ENCODE data around the gene QSOX2. TPM values are rescaled to one million over a fixed set of nuclear protein-coding genes. Genes with fewer than 3 reads are reported as not detected.

Gene QSOX2
- total RNA-seq, 1 donor from 2014 or later = 24.9 TPM

DNA sequence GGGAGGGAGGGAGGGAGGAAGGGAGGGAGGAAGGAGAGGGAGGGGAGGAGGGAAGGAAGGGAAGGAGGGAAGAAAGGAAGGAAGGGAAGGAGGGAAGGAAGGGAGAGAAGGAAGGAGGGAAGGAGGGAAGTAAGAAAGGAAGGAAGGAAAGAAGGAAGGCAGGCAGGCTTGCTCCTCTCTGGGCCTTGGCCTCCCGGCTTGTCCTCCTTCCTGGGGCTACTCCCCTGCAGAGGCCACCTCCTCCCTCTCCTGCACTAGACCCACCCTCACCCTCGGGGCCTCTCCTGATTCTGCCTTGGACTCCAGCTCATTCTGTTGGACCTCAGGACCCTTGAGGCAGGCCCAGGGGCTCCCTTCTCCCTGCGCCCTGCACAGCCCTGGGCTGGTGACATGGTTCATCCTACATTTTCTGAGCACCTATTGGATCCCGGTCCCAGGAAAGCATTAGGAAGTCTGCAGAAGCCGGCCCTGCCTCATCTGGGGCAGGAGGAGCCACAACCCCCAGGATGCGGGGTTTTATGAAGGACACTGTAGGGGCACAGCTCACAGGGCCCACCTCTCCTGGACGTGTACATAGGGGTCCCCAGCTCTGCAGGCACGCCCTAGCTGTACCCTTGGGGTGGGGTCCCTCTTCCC is 63.7 kb downstream of the QSOX2 start:
- H3K27ac Mint-ChIP-seq = no peak overlapping the region
- H3K36me3 Mint-ChIP-seq (ENCODE audit: low read depth) = no peaks in the 10 kb centered on the region
- no peaks in the 10 kb centered on the region for H3K9me3 Mint-ChIP-seq
- DNase-seq (ENCODE audit: low spot score) = no peak
- no peaks in the 10 kb centered on the region for H3K4me1 Mint-ChIP-seq (ENCODE audit: low read depth)
- intact Hi-C loops (cut with micrococcal nuclease) = no loop called here
- H3K4me3 Mint-ChIP-seq (ENCODE audit: low read depth) = no peak overlapping the region
- peaks cover 6% of the 10 kb centered on the region for H3K27me3 Mint-ChIP-seq (ENCODE audit: low read depth)

DNA sequence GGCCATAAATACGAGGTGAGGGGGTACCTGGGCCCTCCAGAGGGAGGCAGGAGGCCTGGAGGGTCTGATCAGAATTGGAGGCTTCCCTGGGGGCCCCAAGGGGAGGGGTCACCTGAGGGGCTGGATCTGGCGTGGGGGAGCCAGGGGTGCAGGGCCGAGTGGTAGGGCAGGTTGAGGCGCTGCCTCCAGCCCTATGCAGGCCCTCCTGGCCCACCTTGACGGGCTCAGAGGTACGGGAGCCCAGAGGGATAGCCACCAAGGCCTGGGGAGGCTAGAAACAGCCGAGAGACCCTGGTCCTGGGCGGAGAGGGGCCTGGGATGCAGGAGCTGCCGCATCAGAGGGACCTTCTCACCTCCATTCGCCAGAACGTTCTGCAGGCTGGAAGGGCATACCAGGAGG is 65.0 kb downstream of the QSOX2 start:
- intact Hi-C loops (cut with micrococcal nuclease) = no loop called here

DNA sequence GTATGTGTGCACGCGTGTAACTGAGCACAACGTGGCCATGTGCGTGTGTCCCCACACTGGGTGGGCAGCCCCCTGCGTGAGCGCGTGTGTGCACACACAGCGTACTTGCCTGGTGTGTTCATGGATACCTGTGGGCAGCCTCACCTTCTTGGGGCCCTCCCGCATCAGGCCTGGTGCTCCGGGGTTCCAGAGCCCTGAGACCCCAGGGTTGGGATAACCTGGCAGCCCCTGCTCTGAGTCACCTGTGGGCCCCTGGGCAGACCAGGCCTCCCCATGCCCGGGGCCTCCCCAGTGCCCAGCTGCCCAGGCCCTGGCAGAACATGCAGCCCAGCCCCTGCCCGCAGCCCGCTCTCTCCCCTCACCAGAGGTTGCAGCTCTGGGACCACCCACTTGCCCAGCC is 65.9 kb downstream of the QSOX2 start:
- DNase-seq (ENCODE audit: low spot score) = no peak
- Mint-ChIP-seq H3K4me3 (ENCODE audit: low read depth) (no peak overlapping the region), H3K36me3 (ENCODE audit: low read depth) (no peaks in the 10 kb centered on the region), H3K27ac (no peak overlapping the region), H3K9me3 (no peaks in the 10 kb centered on the region), H3K27me3 (ENCODE audit: low read depth) (peaks cover 2% of the 10 kb centered on the region), H3K4me1 (ENCODE audit: low read depth) (no peaks in the 10 kb centered on the region)
- intact Hi-C loops (cut with micrococcal nuclease) = no loop called here

More for the DNA sequence above, 65.0 kb downstream of the QSOX2 start:
- no peak overlapping the region for H3K27ac Mint-ChIP-seq
- no peak for DNase-seq (ENCODE audit: low spot score)
- no peaks in the 10 kb centered on the region for H3K4me1 Mint-ChIP-seq (ENCODE audit: low read depth)
- peaks cover 6% of the 10 kb centered on the region for H3K27me3 Mint-ChIP-seq (ENCODE audit: low read depth)
- H3K4me3 Mint-ChIP-seq (ENCODE audit: low read depth) = no peak overlapping the region
- H3K36me3 Mint-ChIP-seq (ENCODE audit: low read depth) = no peaks in the 10 kb centered on the region
- H3K9me3 Mint-ChIP-seq = no peaks in the 10 kb centered on the region

DNA sequence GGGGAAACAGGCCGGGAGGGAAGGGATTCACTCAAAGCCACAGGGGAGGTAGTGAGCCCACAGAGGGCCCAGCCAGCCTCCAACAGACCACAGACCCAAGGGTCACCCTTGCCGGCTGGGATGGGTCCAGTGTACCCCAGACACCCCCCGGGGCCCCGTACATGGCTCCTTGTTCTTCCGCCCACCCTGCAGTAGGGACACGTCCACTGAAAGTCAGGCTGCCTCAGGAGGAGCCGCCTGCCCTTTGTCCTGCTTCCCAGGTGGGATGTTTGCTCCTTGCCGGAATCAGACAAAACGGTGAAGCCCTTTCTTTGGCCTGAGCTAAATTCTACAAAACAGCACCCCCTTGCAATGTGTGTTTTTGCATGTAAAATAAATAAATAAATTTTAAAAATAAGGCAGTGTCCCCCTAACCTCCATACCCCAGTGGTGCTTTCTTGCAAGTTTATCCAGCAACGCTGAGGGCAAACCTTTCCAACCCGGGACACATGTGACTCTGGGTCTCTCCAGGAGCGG is 66.5 kb downstream of the QSOX2 start:
- Mint-ChIP-seq H3K27ac (no peak overlapping the region), H3K4me1 (ENCODE audit: low read depth) (no peaks in the 10 kb centered on the region), H3K4me3 (ENCODE audit: low read depth) (no peak overlapping the region), H3K27me3 (ENCODE audit: low read depth) (no peaks in the 10 kb centered on the region), H3K9me3 (no peaks in the 10 kb centered on the region), H3K36me3 (ENCODE audit: low read depth) (no peaks in the 10 kb centered on the region)
- no peak for DNase-seq (ENCODE audit: low spot score)
- intact Hi-C loops (cut with micrococcal nuclease) = no loop called here

DNA sequence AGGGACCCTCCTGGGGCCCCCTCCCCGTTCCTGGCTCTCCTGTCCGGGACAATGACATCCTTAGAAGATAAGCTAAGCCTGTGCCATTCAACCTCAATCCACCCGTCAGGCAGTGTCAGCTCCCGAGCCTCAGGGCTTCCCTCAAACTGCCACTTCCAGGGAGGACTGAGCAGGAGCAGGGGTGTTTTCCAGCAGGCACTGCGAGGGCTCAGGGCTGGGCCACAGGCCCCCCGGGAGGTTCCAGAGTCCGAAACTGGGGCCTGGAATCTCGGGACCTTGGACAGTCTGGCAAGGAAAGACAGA is 66.9 kb downstream of the QSOX2 start:
- H3K4me3 Mint-ChIP-seq (ENCODE audit: low read depth) = no peak overlapping the region
- intact Hi-C loops (cut with micrococcal nuclease) = no loop called here
- no peaks in the 10 kb centered on the region for H3K4me1 Mint-ChIP-seq (ENCODE audit: low read depth)
- DNase-seq (ENCODE audit: low spot score) = no peak
- H3K36me3 Mint-ChIP-seq (ENCODE audit: low read depth) = no peaks in the 10 kb centered on the region
- H3K27me3 Mint-ChIP-seq (ENCODE audit: low read depth) = no peaks in the 10 kb centered on the region
- H3K27ac Mint-ChIP-seq = no peak overlapping the region
- H3K9me3 Mint-ChIP-seq = no peaks in the 10 kb centered on the region

DNA sequence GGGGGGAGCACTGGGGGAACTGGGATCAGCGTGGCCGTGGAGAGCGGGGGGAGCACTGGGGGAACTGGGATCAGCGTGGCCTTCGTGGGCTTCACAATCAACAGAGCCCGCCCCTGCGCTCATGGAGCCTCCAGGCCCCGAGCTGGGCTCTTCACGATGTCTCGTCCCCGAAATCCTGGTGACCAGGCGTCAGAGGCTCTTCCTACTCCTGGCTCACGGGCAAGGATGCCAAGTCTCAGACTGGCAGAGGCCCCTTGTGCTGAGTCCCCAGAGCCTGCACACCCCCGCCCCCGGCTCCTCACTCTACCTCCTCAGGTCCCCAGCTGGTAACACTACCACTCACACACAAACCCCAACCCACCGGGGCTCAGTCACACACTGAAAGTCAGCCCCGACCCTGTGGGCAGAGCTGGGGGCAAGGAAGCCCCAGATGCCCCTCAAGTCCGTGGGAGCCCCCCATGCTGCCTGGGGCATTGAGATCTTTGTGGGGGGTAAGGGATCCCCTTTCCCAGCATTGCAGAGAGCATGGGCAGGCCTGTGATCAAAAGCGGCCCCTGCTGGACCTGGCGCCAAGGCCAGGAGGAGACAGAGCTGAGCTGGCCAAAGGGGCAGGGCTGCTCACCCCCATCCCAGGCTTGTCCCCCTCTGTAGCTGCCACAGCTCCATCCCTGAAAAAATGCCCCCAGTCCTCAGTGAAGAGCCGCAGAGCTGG is 67.4 kb downstream of the QSOX2 start:
- Mint-ChIP-seq H3K4me3 (ENCODE audit: low read depth) (no peak overlapping the region), H3K27ac (no peak overlapping the region), H3K9me3 (no peaks in the 10 kb centered on the region), H3K36me3 (ENCODE audit: low read depth) (no peaks in the 10 kb centered on the region), H3K27me3 (ENCODE audit: low read depth) (no peaks in the 10 kb centered on the region), H3K4me1 (ENCODE audit: low read depth) (no peaks in the 10 kb centered on the region)
- no peak for DNase-seq (ENCODE audit: low spot score)
- intact Hi-C loops (cut with micrococcal nuclease) = no loop called here

DNA sequence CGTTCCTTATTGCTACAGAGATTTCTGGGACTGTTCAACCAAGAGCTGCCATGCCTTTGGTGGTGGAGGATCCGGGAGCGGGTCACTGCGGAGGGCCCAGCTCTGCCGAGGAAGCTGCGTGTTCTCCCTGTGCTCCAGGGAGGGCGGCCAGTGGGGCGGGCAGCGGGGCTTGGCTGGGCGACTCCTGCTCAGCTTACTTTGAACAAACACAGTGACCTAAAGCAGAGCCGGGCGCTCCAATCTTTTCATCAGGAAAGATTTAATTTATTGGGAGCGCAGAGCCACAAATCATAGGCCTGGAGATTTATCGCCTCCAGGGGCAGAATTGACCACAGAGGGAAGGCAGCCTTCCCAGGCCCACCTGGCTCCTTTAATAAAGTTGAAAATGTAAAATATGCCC is 68.4 kb downstream of the QSOX2 start:
- H3K4me3 Mint-ChIP-seq (ENCODE audit: low read depth) = no peak overlapping the region
- H3K4me1 Mint-ChIP-seq (ENCODE audit: low read depth) = no peaks in the 10 kb centered on the region
- DNase-seq (ENCODE audit: low spot score) = no peak
- no peaks in the 10 kb centered on the region for H3K9me3 Mint-ChIP-seq
- intact Hi-C loops (cut with micrococcal nuclease) = no loop called here
- H3K27me3 Mint-ChIP-seq (ENCODE audit: low read depth) = no peaks in the 10 kb centered on the region
- H3K36me3 Mint-ChIP-seq (ENCODE audit: low read depth) = no peaks in the 10 kb centered on the region
- H3K27ac Mint-ChIP-seq = no peak overlapping the region

DNA sequence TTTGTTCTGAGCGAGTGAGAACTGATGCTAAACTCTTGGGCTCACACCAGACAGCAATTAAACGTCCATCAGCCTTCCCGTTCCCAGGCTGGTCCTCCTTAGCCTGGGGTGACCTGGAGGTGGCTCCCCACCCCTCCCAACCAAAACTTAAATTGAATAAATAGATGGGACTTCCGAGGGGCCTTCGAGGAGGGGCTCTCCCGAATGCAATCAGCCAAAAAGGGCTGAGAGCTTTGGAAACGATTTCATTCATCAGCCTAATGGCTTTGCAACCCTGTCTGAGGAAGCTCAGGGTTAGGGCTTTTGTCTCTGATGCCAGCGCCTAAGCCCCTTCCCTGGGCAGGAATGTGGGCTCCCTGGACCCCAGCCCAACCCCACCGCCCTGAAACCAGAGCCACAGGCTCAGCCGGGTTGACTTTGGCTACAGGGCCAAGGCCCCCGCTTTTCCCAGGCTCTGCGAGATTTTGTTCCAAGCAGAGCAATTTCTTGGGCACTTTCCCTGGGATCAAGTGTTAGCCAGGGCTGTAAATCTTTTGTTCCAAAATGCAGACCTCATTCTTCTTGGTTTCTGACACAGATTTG is 69.9 kb downstream of the QSOX2 start:
- Mint-ChIP-seq H3K27me3 (ENCODE audit: low read depth) (no peaks in the 10 kb centered on the region), H3K4me3 (ENCODE audit: low read depth) (no peak overlapping the region), H3K36me3 (ENCODE audit: low read depth) (no peaks in the 10 kb centered on the region), H3K9me3 (no peaks in the 10 kb centered on the region), H3K4me1 (ENCODE audit: low read depth) (no peaks in the 10 kb centered on the region), H3K27ac (no peak overlapping the region)
- DNase-seq (ENCODE audit: low spot score) = no peak
- intact Hi-C loops (cut with micrococcal nuclease) = no loop called here

DNA sequence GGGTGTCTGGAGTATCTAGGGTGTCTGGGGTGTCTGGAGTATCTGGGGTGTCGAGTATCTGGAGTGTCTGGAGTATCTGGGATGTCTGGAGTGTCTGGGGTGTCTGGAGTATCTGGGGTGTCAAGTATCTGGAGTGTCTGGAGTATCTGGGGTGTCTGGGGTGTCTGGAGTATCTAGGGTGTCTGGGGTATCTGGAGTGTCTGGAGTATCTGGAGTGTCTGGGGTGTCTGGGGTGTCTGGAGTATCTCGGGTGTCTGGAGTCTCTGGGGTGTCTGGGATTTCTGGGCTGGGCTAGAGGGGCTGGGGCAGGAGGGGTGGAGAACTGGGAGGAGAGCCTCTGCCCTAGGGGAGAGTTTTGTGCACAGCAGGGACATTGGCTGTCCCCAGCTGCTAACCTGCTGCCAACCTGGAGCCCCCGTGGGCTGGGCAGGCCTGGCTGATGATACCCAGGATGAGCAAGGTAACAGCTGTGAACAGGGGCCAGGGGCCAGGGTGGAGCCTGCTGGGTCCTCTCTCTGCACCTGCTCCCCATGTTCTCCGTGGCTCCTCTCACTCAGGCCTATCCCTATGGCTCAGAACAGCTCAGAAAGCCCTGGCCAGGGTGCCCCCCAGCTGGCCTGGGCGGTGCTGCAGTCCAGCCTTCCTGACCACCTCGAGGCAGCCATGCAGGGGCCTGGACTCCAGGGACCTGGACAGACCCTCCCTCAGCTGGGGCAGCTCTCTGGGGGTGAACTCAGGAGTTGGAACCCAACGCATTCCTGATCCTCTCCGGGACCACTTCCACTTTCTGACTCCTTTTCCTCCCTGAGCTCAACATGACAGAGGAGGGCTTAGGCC is 70.6 kb downstream of the QSOX2 start:
- Mint-ChIP-seq H3K4me3 (ENCODE audit: low read depth) (no peak overlapping the region), H3K27ac (no peak overlapping the region), H3K36me3 (ENCODE audit: low read depth) (no peaks in the 10 kb centered on the region), H3K4me1 (ENCODE audit: low read depth) (no peaks in the 10 kb centered on the region), H3K27me3 (ENCODE audit: low read depth) (no peaks in the 10 kb centered on the region), H3K9me3 (no peaks in the 10 kb centered on the region)
- no peak for DNase-seq (ENCODE audit: low spot score)
- intact Hi-C loops (cut with micrococcal nuclease) = no loop called here

DNA sequence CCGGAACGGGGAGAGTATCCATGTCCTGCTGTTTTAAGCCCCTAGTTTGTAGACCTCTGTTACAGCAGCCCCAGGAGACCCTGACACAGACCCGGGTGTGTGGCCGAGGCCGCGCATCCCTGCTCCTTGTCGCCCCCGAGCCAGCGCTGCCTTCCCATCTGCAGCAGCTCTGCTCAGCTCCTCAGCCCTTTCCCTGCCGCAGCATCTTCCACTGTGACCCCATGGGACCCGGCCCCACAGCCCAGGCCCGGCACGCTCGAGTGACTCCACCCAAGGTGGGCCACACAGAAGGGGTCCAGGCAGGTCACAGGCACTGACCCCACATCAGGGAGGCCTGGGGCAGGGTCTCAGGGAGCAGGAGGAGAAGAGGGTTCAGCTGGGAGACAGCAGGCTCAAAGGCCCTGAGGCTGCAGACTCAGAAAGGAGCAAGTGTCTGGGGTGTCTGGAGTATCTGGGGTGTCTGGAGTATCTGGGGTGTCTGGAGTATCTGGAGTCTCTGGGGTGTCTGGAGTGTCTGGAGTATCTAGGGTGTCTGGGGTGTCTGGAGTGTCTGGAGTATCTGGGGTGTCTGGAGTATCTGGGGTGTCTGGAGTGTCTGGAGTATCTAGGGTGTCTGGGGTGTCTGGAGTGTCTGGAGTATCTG is 71.8 kb downstream of the QSOX2 start:
- DNase-seq (ENCODE audit: low spot score) = no peak
- intact Hi-C loops (cut with micrococcal nuclease) = no loop called here
- Mint-ChIP-seq H3K27me3 (ENCODE audit: low read depth) (no peaks in the 10 kb centered on the region), H3K36me3 (ENCODE audit: low read depth) (no peaks in the 10 kb centered on the region), H3K27ac (no peak overlapping the region), H3K4me1 (ENCODE audit: low read depth) (no peaks in the 10 kb centered on the region), H3K4me3 (ENCODE audit: low read depth) (no peak overlapping the region), H3K9me3 (no peaks in the 10 kb centered on the region)

DNA sequence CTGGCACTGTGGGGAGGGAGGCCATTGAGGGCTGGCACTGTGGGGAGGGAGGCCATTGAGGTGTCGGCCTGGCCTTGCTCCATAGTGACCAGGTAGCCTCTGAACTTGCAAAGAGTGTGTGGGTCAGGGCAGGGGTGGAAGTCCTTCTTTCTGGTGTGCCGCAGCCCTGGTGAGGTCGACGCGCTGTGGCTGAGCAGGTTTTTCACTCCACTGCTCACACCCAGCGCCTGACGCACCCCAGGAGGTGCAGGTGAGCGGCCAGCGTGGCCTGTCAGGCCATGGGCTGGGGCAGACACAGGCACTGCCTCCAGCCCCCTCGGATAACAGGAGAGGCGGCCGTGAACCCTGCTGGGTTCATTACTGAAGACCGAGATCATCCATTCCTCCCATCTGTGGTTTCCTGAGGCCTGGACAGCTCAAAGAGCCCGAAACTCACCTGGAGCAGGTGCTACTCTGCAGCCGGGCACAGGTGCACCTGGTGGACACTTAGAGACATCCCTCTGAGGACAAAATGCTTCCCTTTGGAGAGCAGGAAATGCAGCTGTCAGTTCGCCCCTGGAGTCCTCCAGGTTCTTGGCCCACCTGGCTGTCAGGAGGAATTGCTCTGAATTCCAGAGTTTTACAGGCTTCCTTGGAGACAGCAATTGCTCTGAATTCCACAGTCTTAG is 73.1 kb downstream of the QSOX2 start:
- Mint-ChIP-seq H3K9me3 (no peaks in the 10 kb centered on the region), H3K4me1 (ENCODE audit: low read depth) (no peaks in the 10 kb centered on the region), H3K27me3 (ENCODE audit: low read depth) (no peaks in the 10 kb centered on the region), H3K36me3 (ENCODE audit: low read depth) (no peaks in the 10 kb centered on the region), H3K27ac (no peak overlapping the region), H3K4me3 (ENCODE audit: low read depth) (no peak overlapping the region)
- intact Hi-C loops (cut with micrococcal nuclease) = no loop called here
- no peak for DNase-seq (ENCODE audit: low spot score)

DNA sequence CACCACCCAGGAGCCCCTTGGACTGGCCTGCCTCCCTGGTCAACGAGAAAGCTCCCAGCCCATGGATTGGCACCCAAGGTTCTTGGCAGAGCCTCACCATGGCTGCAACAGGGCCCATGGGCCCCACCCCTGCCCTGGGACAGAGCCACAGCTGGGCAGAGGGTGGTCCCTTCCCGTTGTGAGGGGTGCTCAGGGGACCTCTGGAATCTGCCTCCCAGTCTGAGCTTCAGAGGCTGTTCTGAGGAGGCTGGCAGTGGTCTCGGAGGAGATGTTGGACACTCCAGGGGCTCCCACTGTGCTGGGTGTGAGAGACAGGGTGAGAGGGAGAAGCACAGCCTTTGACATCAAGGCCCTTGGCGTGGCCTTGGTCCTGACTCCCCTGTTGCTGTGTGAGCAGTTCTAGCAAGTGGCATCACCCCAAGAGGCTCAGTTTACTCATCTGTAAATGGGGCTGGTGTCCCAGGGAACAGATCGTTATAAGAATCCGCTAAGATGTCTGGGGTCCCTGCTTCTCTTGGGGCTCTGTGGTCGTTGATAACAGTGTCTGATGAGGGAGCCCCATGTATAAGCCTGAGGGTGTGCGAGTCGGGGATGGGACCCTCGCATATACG is 73.7 kb downstream of the QSOX2 start:
- Mint-ChIP-seq H3K4me1 (ENCODE audit: low read depth) (no peaks in the 10 kb centered on the region), H3K36me3 (ENCODE audit: low read depth) (no peaks in the 10 kb centered on the region), H3K4me3 (ENCODE audit: low read depth) (no peak overlapping the region), H3K9me3 (no peaks in the 10 kb centered on the region), H3K27me3 (ENCODE audit: low read depth) (no peaks in the 10 kb centered on the region), H3K27ac (no peak overlapping the region)
- no peak for DNase-seq (ENCODE audit: low spot score)
- intact Hi-C loops (cut with micrococcal nuclease) = no loop called here
